G401.6 (cell line): ENCODE data around the gene VTI1A.

Experiments used
- FAIRE-seq: peaks from 2 replicates; lab custom pipeline; 2012; peaks lifted over from hg19 to GRCh38; lab: Jason Lieb, UNC

Gene VTI1A

GRCh38 chr10:112811741-112812551, 364.9 kb downstream of the VTI1A start:
- FAIRE-seq: no peak

- FAIRE-seq: no peak
Measured at GRCh38 chr10:112812586-112812985, 365.6 kb downstream of the VTI1A start.

- no peak for FAIRE-seq
Measured at GRCh38 chr10:112813866-112814591, 367.0 kb downstream of the VTI1A start.

DNA sequence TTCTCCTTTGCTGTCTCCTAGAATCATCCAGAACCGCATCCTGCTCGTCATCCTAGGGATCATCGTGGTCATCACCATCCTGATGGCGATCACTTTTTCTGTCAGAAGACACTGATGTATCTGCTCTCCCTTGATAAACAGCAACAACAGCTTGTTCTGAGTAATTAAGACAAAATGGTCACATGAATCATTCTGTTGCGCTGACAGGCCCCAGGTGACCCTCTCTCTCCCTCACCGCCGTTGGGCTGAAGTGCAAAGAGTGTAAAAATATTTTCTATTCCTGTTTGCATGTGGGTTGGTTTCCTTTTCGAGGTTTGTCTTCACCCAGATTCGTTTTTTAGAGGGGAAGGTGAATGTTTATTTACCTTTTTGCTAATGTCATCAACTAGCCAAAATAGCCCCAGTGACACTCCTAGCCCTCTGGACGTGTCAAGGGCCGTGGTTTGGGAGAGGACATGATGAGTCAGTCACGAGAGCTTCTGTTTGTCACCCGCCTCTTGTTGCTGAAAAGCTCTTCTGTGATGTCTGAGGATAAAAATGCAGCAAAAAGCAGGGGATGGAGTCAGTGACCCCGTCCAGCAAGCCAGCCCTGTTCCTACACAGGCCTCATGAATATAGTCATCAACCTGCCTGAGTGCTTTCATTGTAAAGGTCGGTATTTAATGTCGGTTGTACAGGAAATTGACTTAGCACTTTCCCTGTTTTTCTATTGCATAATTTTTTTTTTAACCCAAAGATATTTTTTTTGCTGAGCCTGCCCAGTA, 368.4 kb downstream of the VTI1A start:
- FAIRE-seq: no peak

DNA sequence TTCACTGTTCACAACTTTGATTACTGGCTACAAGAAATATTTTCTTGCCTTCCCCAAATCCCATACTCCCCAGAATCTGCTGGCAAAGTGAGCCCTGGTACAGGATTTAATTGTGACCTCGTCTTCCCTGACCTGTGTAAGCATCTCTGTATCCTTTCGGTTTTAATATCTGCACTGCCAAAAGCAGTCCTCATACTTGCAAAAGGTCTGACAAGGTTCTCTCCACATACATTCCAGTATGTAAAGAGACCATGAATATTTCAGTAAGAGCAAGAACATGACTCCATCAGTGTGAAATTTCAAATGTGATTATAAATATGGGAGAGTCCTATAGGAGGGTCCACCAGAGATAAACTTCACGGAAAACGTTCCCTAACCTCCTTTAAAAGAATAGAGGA, 369.0 kb downstream of the VTI1A start:
- no peak for FAIRE-seq

DNA sequence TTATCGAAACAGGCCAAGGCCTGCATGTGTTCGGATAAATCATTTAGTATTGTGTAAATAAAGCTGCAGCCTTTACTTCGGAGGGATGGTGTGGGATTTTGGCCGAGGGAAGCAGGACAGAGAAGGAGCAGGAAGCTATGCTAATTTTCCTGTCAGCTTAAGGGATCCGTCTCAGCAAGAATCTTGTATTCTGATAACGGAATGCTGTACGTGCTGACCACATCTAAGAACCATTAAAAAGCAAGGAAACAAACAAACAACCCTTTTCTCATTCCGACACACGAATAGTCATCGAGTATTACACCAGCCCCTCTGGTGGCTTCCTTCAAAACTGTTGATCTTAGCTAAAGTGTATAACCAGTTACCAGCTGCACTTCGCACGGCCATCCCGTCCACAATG, 369.9 kb downstream of the VTI1A start:
- FAIRE-seq: no peak

DNA sequence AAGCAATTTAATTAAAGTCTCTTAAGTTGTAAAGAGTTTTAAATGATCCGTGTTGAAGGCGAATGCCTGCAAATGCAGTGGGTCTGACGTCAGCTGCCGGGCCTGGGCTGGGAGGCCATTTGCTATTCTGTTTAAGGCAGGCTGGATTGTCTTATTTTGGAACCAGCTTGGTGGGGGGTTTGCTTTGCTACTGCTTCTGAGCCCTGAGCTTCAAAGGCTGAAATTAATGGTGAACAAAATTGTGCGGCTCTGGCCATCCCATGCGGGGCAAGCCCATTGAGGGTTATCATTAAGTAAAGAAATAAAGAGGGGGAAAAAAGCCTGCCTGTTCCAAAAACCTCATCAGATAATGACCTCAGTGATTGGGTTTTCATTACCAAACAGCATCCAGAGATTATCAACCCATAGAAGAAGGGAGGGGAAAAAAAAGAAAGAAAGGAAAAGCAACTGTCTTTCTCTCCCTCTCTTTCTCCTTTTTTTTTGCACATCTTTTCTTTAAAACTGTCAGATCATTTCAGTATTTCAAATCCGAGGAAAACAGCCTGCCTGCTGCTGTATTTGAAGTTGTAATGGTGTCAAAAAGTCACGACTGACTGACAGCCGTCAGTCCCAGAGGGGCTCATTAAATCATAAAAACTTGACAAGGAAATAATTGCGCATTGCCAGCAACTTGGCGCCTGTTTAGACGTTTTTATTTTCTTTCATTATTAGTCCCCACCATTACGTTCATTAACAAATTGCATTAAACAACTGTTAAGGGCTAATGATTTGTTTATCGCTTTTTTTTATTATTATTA, 371.2 kb downstream of the VTI1A start:
- no peak for FAIRE-seq

- no peak for FAIRE-seq
Measured at GRCh38 chr10:112819231-112819630, 372.2 kb downstream of the VTI1A start.

DNA sequence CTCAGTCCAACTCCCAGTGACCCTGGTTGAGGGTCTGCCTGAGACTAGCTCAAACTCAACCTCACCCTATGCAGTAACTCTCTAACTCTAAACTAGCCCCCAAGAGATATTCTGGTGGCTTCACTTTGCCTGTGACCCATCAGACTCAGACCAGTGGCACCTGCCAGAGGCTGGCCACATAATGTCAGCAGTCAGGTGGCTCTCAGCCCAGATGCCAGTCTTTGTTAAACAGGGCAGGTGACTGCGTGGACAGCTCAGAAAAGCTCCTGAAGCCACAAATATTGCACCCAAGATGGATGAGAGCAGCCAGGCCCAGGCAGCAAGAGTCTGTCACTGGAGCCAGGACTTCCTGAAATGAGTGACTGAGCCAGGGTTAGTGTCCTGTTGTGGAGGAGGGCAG, 373.3 kb downstream of the VTI1A start:
- FAIRE-seq: no peak

DNA sequence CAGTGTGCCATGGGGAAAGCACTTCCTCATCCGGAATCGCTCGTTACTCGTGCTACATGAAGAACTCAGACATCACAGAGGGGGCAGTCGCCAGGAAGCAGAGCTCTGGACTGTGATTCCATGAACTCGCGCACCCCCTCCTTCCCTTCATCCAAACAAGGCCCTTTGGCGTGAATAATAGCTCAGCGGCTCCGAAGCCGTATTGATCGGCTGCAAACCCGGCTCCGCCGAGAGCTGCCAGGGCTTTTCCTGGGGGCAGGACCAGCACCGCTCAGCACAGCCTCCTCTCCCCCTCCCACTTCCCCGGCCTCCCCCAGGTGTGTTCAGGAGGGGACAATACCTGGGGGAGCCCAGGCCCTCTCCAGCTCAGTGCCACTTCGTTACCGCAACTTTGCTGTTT, 374.0 kb downstream of the VTI1A start:
- no peak for FAIRE-seq

DNA sequence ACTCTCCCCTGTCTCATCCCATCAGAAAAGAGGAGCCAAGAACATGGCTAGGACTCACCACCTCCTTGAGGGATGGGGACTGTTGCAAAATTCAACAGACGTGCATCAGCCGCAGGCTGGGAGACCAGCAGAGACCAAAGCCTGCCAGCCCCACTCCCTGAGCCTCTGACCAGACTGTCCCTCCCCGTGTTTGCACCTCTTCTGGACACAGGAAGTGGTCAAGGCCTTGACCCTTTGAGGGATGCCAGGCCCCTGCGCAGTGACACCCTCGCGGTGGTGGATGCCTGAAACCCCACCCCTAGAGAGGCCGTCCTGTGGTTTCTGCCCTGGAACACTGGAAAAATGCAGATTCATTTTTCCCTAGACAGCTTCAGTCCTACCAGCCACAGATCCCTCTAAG, 374.6 kb downstream of the VTI1A start:
- no peak for FAIRE-seq

- FAIRE-seq: no peak
Measured at GRCh38 chr10:112823007-112823406, 376.0 kb downstream of the VTI1A start.

GRCh38 chr10:112823604-112824003, 376.6 kb downstream of the VTI1A start:
- FAIRE-seq: no peak

GRCh38 chr10:112826018-112826697, 379.1 kb downstream of the VTI1A start:
- FAIRE-seq: no peak

- FAIRE-seq: no peak
Measured at GRCh38 chr10:112827086-112827485, 380.1 kb downstream of the VTI1A start.

- no peak for FAIRE-seq
Measured at GRCh38 chr10:112827951-112828350, 380.9 kb downstream of the VTI1A start.

- no peak for FAIRE-seq
Measured at GRCh38 chr10:112831859-112832258, 384.8 kb downstream of the VTI1A start.

- no peak for FAIRE-seq
Measured at GRCh38 chr10:112832361-112832878, 385.4 kb downstream of the VTI1A start.

DNA sequence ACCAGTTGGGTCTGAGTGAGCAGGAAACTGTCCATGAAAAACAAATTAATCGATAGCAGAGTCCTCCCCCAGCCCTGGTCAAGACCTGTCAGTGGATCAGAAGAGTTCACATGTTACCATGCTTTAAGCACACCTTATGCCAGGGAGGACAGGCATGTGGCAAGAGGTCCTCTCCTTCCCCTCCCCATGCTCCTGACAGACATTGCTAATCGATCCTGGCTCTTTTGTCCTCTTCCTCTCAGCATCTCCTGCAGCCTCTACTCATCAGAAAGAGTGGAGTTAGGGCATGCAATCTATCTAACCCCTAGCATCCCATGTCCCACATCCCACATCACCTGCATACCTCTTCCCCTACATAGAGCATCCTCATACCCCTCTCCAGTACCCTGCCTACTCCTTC, 385.9 kb downstream of the VTI1A start:
- FAIRE-seq: no peak

- FAIRE-seq: no peak
Measured at GRCh38 chr10:112834751-112835181, 387.8 kb downstream of the VTI1A start.

- no peak for FAIRE-seq
Measured at GRCh38 chr10:112835217-112835715, 388.3 kb downstream of the VTI1A start.
